GM12874 (cell line): Measurements from ENCODE around the gene NOP9.

Experiments
- TF ChIP-seq, protein P1 (sequence below): IDR thresholded peaks from 2 replicates; pipeline ENCODE4 v1.5.1; 2011; ENCODE audit warnings: low read depth, mild to moderate bottlenecking, control low read depth, low read length, moderate library complexity; ENCODE audit not compliant: insufficient read depth

NOP9 gene

DNA sequence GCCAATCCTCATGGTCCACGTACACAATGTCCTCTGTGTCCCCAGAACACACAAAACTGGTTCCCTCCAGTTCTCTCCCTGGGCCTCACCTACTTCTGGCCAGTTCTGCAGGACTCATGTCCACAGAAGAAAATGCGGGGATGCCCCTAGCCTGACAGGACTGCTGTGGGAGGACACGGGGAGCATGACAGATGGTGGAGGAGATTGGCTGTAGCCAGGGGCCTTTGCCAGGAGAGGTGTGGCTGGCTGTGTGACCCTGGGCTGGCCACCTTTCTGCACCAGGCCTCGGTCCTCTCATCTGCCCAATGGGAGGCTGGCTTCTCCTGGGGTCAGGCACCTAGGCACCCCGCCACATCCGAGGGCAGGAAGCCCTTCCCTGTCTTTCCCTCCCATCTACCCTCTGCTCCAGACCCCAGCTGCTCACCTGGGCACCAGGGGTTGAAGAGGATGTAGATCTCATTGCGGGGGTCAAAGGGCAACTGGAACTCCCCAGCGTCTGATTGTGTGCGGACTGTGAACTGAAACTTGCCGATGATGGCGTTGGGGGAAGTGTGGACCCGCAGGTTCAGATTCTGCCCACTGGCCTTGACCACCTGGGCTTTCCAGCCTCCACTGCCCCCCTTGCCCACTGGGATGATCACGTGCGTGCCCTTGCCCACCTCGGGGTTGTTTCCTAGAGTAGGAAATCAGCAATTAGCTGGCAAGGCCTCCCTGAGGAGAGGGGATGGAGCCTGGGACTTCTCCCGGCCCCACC, 39.4 kb upstream of the NOP9 start:
- TF ChIP-seq, protein P1, sequence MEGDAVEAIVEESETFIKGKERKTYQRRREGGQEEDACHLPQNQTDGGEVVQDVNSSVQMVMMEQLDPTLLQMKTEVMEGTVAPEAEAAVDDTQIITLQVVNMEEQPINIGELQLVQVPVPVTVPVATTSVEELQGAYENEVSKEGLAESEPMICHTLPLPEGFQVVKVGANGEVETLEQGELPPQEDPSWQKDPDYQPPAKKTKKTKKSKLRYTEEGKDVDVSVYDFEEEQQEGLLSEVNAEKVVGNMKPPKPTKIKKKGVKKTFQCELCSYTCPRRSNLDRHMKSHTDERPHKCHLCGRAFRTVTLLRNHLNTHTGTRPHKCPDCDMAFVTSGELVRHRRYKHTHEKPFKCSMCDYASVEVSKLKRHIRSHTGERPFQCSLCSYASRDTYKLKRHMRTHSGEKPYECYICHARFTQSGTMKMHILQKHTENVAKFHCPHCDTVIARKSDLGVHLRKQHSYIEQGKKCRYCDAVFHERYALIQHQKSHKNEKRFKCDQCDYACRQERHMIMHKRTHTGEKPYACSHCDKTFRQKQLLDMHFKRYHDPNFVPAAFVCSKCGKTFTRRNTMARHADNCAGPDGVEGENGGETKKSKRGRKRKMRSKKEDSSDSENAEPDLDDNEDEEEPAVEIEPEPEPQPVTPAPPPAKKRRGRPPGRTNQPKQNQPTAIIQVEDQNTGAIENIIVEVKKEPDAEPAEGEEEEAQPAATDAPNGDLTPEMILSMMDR: no peak

DNA sequence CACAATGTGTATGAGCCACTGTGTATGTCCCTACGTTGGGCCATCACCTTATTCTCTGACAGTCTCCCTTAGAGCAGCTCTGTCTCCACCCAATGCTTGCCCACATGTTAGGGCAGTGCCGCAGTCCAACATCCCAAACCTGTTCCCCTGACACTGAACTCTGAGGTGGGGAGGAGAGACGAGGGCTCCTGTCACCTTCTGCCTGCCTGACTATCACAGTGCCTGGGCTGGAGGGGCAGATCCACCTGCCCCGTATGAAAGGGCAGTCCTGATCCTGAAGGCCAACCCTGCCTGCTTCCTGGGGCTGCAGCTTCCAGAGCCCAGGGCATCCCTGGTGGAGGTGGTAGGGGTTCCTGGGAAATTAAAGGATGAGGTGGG, 38.9 kb upstream of the NOP9 start:
- TF ChIP-seq, protein P1: no peak

DNA sequence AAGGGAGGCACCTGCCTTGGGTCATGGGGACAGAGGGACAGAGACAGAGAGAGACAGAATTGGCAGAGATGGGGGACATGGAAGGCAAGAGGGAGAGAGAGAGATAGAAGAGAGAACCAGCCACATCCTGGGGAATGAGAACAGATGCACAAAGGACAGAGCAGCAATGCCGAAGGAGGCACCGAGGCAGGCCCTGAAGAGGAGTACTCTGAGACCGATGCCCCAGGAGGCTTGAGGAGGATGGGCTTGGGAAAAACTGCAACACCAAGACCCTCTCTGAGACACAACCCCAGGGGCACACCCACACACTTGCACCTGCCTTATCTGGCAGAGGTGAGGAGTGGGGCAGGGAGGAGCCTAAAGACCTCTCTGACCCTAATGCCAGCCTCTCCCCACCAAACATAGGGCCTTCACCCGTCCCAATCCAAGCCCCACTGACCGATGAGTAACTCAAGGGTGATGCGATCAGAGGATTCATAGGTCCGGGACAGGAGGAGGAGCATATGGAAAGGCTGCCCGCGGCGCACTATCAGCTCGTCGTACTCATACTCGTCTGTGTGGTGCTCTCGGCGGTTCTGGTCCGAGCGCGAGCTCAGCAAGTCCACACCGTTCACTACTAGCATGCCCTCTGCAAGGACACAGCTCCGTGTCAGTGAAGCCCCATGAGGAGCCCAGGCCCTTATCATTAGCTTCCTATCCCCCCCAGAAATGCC, 38.2 kb upstream of the NOP9 start:
- TF ChIP-seq, protein P1: no peak

DNA sequence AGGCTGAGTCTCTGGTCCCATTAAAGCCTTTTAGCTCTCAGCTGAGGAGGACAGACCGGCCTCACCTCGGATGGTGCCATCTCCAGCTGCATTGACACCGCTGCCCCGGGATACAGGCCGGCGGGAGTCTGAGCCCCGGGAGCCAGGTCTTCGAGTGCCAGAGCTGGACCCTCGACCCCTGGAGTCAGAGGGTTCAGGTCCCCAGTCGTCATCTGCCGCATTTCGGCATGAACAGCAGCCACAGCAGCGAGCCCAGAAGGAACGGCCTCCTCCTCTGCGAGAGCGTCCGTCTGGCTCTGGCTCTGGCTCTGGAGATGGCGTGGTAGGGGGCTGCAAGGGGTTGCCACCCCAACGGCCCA, 37.7 kb upstream of the NOP9 start:
- TF ChIP-seq, protein P1: no peak

DNA sequence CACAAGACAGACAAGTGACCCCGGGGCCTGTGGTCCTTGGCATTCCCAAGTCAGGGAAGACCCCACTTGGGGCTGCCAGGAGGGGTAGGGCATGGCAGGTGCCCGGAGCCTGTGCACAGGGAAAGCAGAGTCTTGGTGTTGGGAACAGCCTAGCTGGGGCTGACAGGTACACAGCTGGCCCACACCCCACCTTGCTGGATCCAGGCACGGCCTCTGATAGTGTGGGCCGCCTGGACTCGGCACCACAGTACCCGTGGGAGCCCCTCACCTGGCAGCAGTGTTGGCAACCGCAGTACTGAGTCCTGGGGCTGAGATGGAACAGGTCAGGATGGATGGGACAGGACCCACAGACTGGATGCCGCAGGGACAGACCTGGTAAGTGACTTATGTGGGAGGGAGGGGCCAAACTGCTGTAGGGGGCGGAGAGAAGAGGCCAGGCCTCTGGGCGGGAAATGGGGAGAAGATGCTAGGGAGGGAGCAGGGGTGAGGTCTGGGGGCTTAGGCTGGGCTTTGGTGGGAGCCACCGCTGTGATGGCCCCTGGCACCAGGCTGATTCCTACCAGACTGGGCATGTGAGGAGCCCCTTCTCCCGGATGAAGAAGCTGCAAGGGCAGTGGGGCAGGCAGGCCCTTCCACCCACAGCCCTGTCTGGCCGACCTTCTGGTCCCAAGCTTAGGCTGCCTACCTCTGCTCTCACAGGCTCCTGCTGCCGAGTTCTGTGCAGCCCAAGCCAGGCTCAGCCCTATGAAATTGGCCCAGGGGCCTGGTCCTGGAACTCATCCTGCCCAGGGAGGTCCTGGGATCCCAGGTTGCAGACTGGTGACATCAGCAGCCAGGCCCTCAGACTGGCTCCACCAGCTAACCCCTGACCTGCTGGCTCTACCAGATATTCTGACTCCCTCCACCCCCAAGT, 36.6 kb upstream of the NOP9 start, which contains the start of gene TGM1:
TSS of gene TGM1 (minus strand) at position 357 of the 913 bp plus-strand sequence. CDS start 825 bp downstream, outside the sequence.
- TF ChIP-seq, protein P1: no peak

DNA sequence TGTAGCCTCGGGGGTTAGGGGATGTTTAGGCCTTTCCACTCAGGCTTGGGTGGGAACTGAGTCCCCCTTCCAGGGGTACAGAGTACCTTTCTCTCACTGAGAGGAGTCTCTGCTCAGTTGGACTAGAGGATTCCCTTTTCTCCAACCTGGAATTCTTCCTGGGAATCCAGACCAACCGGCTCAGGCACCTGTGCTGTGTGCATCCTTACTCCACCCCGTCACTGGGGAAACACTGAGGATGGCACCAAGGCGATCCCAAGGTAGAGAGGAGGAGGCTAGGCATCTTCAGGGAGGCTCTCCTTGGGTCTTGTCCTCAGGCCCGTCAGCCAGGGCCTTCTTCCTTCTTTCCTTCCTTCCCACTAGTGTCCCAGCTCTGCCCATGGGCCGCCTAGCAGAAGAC, 35.8 kb upstream of the NOP9 start:
- TF ChIP-seq, protein P1: no peak

DNA sequence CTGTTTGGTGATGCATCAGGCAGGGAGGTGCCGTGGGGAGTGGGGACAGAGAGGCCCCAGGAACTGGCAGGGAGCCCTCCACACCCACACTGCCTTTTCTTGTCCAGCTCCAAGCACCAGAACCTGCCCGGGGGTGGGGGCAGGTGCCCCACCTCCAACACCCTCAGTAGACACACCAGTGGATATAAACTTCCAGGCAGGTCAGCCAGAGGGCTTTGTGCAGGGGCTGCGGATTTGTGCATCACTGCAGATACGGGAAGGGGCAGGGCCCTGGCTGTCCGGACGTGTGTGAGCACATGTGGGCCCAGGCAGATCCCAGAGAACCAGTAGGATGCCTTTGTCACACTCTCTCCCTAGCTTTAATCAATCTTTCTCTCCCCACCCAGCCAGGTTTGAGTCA, 35.4 kb upstream of the NOP9 start:
- TF ChIP-seq, protein P1: no peak
